B cell (primary cell): ENCODE data around the gene WWC1. TPM values are rescaled to one million over a fixed set of nuclear protein-coding genes. Genes with fewer than 3 reads are reported as not detected.

Experiments
- ATAC-seq: fragments of 200-7000 bp; cut with Tn5 transposase; one replicate; pipeline ENCODE4 v1.10.0; 2021; ENCODE audit warnings: low read depth, mild to moderate bottlenecking, moderate number of reproducible peaks, moderate library complexity
- CTCF ChIA-PET: fragments of 350-600 bp; sonication (Branson Sonifier 250); formaldehyde crosslinking; loops from one replicate; lab custom pipeline; 2021; ENCODE audit warnings: antibody characterized with exemption, inconsistent platforms; lab: Charles Lee
- POLR2A ChIA-PET: fragments of 350-600 bp; sonication (Branson Sonifier 250); formaldehyde crosslinking; loops from one replicate; lab custom pipeline; 2021; ENCODE audit warnings: antibody characterized with exemption; lab: Charles Lee
- DNase-seq: peaks from one replicate; pipeline ENCODE4 v3.0.0; 2013
- H2AFZ ChIP-seq: 2 replicates; pipeline ENCODE4 v1.6.1; 2012; ENCODE audit warnings: mild to moderate bottlenecking, low read depth, low read length; ENCODE audit not compliant: insufficient read depth, poor library complexity, severe bottlenecking
- H3K27ac ChIP-seq, 2 donors: 1 replicate in 1 of 2; 2 replicates in 1 of 2; pipeline ENCODE4 v1.5.1; 2012 to 2013; ENCODE audit warnings: low read length in 2 of 2, mild to moderate bottlenecking in 2 of 2, moderate library complexity in 1 of 2
- H3K27me3 ChIP-seq, 4 experiments: fragments of 200-600 bp in 1 of 4; sonication (generic) in 1 of 4; replicated peaks in 1 of 4; 1 replicate in 2 of 4; 2 replicates in 2 of 4; pipeline versions ENCODE4 v1.6.1 to v1.7.0; 2013 to 2016; ENCODE audit warnings: low read length in 3 of 4, mild to moderate bottlenecking in 2 of 4, mixed read lengths in 1 of 4, moderate library complexity in 1 of 4; ENCODE audit not compliant: insufficient read depth in 4 of 4, control insufficient read depth in 3 of 4; ENCODE audit errors: control extremely low read depth in 1 of 4
- H3K36me3 ChIP-seq, 2 experiments: replicated peaks in 1 of 2; 1 replicate in 1 of 2; 2 replicates in 1 of 2; pipeline versions ENCODE4 v1.6.1 to v1.7.1; 2013; ENCODE audit warnings: low read length in 1 of 2; ENCODE audit not compliant: insufficient read depth in 2 of 2, control insufficient read depth in 1 of 2; ENCODE audit errors: control extremely low read depth in 1 of 2, extremely low read depth in 1 of 2
- H3K4me1 ChIP-seq, 2 donors: fragments of 200-600 bp in 1 of 2; sonication (generic) in 1 of 2; 1 replicate in 1 of 2; 2 replicates in 1 of 2; pipeline versions ENCODE4 v1.5.1 to v1.6.1; 2013 to 2017; ENCODE audit warnings: low read length in 2 of 2; ENCODE audit not compliant: control insufficient read depth in 2 of 2, insufficient read depth in 2 of 2
- H3K4me2 ChIP-seq: replicated peaks from 2 replicates; pipeline ENCODE3; 2012; ENCODE audit warnings: mild to moderate bottlenecking, low read depth, low read length; ENCODE audit not compliant: poor library complexity, severe bottlenecking
- H3K4me3 ChIP-seq, 5 experiments: fragments of 200-600 bp in 1 of 5; sonication (generic) in 1 of 5; 1 replicate in 3 of 5; 2 replicates in 2 of 5; pipeline versions ENCODE4 v1.5.1 to v1.7.0; 2011 to 2016; ENCODE audit warnings: low read length in 4 of 5, mild to moderate bottlenecking in 4 of 5, low read depth in 2 of 5, control low read depth in 1 of 5, moderate library complexity in 1 of 5; ENCODE audit not compliant: insufficient read depth in 1 of 5; ENCODE audit errors: control extremely low read depth in 1 of 5, extremely low read depth in 1 of 5
- H3K79me2 ChIP-seq: fragments of 200-600 bp; sonication (generic); one replicate; pipeline ENCODE4 v1.6.0; 2016; ENCODE audit warnings: low read length; ENCODE audit not compliant: control insufficient read depth, insufficient read depth
- H3K9ac ChIP-seq: fragments of 200-600 bp; sonication (generic); 2 replicates; pipeline ENCODE4 v1.6.1; 2017; ENCODE audit warnings: mild to moderate bottlenecking, low read length, moderate library complexity
- H3K9me3 ChIP-seq, 3 donors: one replicate each; pipeline versions ENCODE4 v1.6.1 to v1.7.1; 2013; ENCODE audit warnings: low read length in 2 of 3; ENCODE audit not compliant: control insufficient read depth in 2 of 3, insufficient read depth in 1 of 3; ENCODE audit errors: control extremely low read depth in 1 of 3
- H4K20me1 ChIP-seq: 2 replicates; pipeline ENCODE4 v1.6.0; 2012; ENCODE audit warnings: mild to moderate bottlenecking, low read length; ENCODE audit not compliant: insufficient read depth, control insufficient read depth, poor library complexity, severe bottlenecking
- H3K27ac Mint-ChIP-seq: one replicate; pipeline ENCODE4 v1.8.0; 2021; ENCODE audit warnings: mixed read lengths
- H3K27me3 Mint-ChIP-seq: one replicate; pipeline ENCODE4 v1.8.0; 2021; ENCODE audit warnings: mixed read lengths
- H3K4me1 Mint-ChIP-seq: one replicate; pipeline ENCODE4 v1.8.0; 2021; ENCODE audit warnings: mixed read lengths
- H3K4me3 Mint-ChIP-seq: one replicate; pipeline ENCODE4 v1.8.0; 2021; ENCODE audit warnings: mixed read lengths
- H3K9me3 Mint-ChIP-seq: one replicate; pipeline ENCODE4 v1.8.0; 2022; ENCODE audit warnings: mixed read lengths; ENCODE audit not compliant: insufficient read depth
- CTCF ChIP-seq: fragments of 200-600 bp; IDR thresholded peaks from one replicate; pipeline ENCODE4 v1.8.0; 2022; ENCODE audit warnings: antibody characterized with exemption, mild to moderate bottlenecking
- EZH2 ChIP-seq: IDR thresholded peaks from 2 replicates; pipeline ENCODE4 v1.6.1; 2012; ENCODE audit warnings: borderline replicate concordance, low read depth, mild to moderate bottlenecking, moderate library complexity, low read length; ENCODE audit not compliant: insufficient read depth, poor library complexity, severe bottlenecking
- WGBS: methylation state at CpG from one replicate; pipeline ENCODE4 v1.1.5; 2013; ENCODE audit warnings: missing lambda C conversion rate; ENCODE audit not compliant: insufficient coverage; 5-methylcytosine and 5-hydroxymethylcytosine counted together
- intact Hi-C: fragments of 100-400 bp; cut with micrococcal nuclease; formaldehyde crosslinking; loops from one replicate; pipeline ENCODE4 v1.10.0; 2022
- polyA plus RNA-seq: library from polyadenylated mRNA; depleted of rRNA; stranded (reverse); fragments of >200 nt; gene quantifications from 2 replicates; pipeline ENCODE4 v1.2.3, GENCODE V29; 2012
- total RNA-seq, 2 donors: library from RNA; stranded (reverse); fragments of 120-200 nt in 1 of 2; gene quantifications; 1 replicate in 1 of 2; 2 replicates in 1 of 2; pipeline versions ENCODE4 v1.2.3 to v1.2.4, GENCODE V29; 2013 to 2022

The WWC1 gene
- total and polyA plus RNA-seq, 2 donors (not counting 1 experiment from before 2014, with no cell fraction given) = 1.5 to 2.0 TPM

GRCh38 chr5:168356592-168356991 lies 65.1 kb downstream of the WWC1 start:
- no peaks in the 10 kb centered on the region for H3K4me1 Mint-ChIP-seq
- no peaks in the 10 kb centered on the region for H3K79me2 ChIP-seq
- H3K4me2 ChIP-seq = no peak overlapping the region
- no peaks in the 10 kb centered on the region for H3K27me3 ChIP-seq
- no peaks in the 10 kb centered on the region for H4K20me1 ChIP-seq
- no peak for TF ChIP-seq CTCF
- no peak for ATAC-seq
- WGBS = 90% methylated on average over 3 of the region's 4 CpGs
- H3K27ac Mint-ChIP-seq = no peak overlapping the region
- no peak overlapping the region for H3K4me3 Mint-ChIP-seq
- ChIA-PET POLR2A (no interaction called here), CTCF (no interaction called here)
- H3K4me1 ChIP-seq = no peaks in the 10 kb centered on the region
- no peak overlapping the region for H3K4me3 ChIP-seq
- no peaks in the 10 kb centered on the region for H3K27me3 Mint-ChIP-seq
- H2AFZ ChIP-seq = no peak overlapping the region
- H3K9me3 Mint-ChIP-seq = no peaks in the 10 kb centered on the region
- H3K27ac ChIP-seq = no peak overlapping the region
- H3K9me3 ChIP-seq = no peaks in the 10 kb centered on the region
- no peak overlapping the region for H3K9ac ChIP-seq
- intact Hi-C loops = no loop called here
- no peak for DNase-seq
- H3K36me3 ChIP-seq = no peaks in the 10 kb centered on the region

- WGBS = 89% methylated on average over 3 of the region's 3 CpGs
Observed at GRCh38 chr5:168357876-168358275, 66.4 kb downstream of the WWC1 start.

More at GRCh38 chr5:168357876-168358275, 66.4 kb downstream of the WWC1 start:
- TF ChIP-seq CTCF = no peak
- TF ChIP-seq EZH2 = no peak
- H4K20me1 ChIP-seq = no peaks in the 10 kb centered on the region
- no peak overlapping the region for H3K9ac ChIP-seq
- no peak overlapping the region for H3K4me3 ChIP-seq
- no peak overlapping the region for H3K27ac Mint-ChIP-seq
- H3K4me3 Mint-ChIP-seq = no peak overlapping the region
- H3K27ac ChIP-seq = no peak overlapping the region
- no peaks in the 10 kb centered on the region for H3K27me3 ChIP-seq
- no peak overlapping the region for H3K4me2 ChIP-seq
- no peaks in the 10 kb centered on the region for H3K79me2 ChIP-seq
- ChIA-PET CTCF (no interaction called here), POLR2A (no interaction called here)
- ATAC-seq (no peak), DNase-seq (no peak)
- H3K27me3 Mint-ChIP-seq = no peaks in the 10 kb centered on the region
- intact Hi-C loops = no loop called here
- H3K4me1 ChIP-seq = no peaks in the 10 kb centered on the region
- H2AFZ ChIP-seq = no peak overlapping the region
- no peaks in the 10 kb centered on the region for H3K9me3 Mint-ChIP-seq
- H3K9me3 ChIP-seq = no peaks in the 10 kb centered on the region
- no peaks in the 10 kb centered on the region for H3K4me1 Mint-ChIP-seq
- no peaks in the 10 kb centered on the region for H3K36me3 ChIP-seq
